Fibroblast of lung (primary cell): ENCODE results near the gene SPINT2. TPM values are rescaled to one million over a fixed set of nuclear protein-coding genes. Genes with fewer than 3 reads are reported as not detected.

ENCODE experiments used
- DNase-seq, 2 donors: peaks; one replicate each; pipeline versions ENCODE4 v3.0.0 to v3.0.0-alpha.2; 2010; ENCODE audit warnings: low read depth in 2 of 2
- H2AFZ ChIP-seq: 2 replicates; pipeline ENCODE4 v1.5.1; 2012; ENCODE audit warnings: low read length, control low read depth, inconsistent platforms
- H3K27ac ChIP-seq: 2 replicates; pipeline ENCODE4 v1.5.1; 2011; ENCODE audit warnings: low read length, control low read depth; ENCODE audit not compliant: insufficient read depth
- H3K27me3 ChIP-seq: 2 replicates; pipeline ENCODE4 v1.5.1; 2011; ENCODE audit warnings: mild to moderate bottlenecking, low read length; ENCODE audit not compliant: control insufficient read depth, insufficient read depth
- H3K36me3 ChIP-seq: 2 replicates; pipeline ENCODE4 v1.5.1; 2011; ENCODE audit warnings: low read length; ENCODE audit not compliant: control insufficient read depth, insufficient read depth
- H3K4me1 ChIP-seq: 2 replicates; pipeline ENCODE4 v1.5.1; 2011; ENCODE audit warnings: low read length; ENCODE audit not compliant: control insufficient read depth, insufficient read depth; ENCODE audit errors: extremely low read depth
- H3K4me2 ChIP-seq: 2 replicates; pipeline ENCODE4 v1.5.1; 2011; ENCODE audit warnings: low read length, control low read depth; ENCODE audit not compliant: insufficient read depth; ENCODE audit errors: extremely low read depth
- H3K4me3 ChIP-seq, 4 experiments: fragments of 200-600 bp in 1 of 4; sonication (generic) in 1 of 4; replicated peaks in 1 of 4; 2 replicates each; pipeline ENCODE4 v1.5.1; 2011 to 2016; ENCODE audit warnings: low read length in 4 of 4, low read depth in 3 of 4, mild to moderate bottlenecking in 3 of 4, control low read depth in 2 of 4, inconsistent platforms in 1 of 4, mixed read lengths in 1 of 4; ENCODE audit not compliant: insufficient read depth in 1 of 4; ENCODE audit errors: control extremely low read depth in 1 of 4
- H3K79me2 ChIP-seq: 2 replicates; pipeline ENCODE4 v1.5.1; 2012; ENCODE audit warnings: mild to moderate bottlenecking, low read length, inconsistent platforms; ENCODE audit not compliant: control insufficient read depth, insufficient read depth
- H3K9ac ChIP-seq: 2 replicates; pipeline ENCODE4 v1.5.1; 2011; ENCODE audit warnings: mild to moderate bottlenecking, low read length, control low read depth; ENCODE audit not compliant: insufficient read depth
- H3K9me3 ChIP-seq: 2 replicates; pipeline ENCODE4 v1.5.1; 2012; ENCODE audit warnings: low read depth, low read length; ENCODE audit not compliant: control insufficient read depth, insufficient read depth
- H4K20me1 ChIP-seq: 2 replicates; pipeline ENCODE4 v1.5.1; 2011; ENCODE audit warnings: low read length; ENCODE audit not compliant: control insufficient read depth, insufficient read depth; ENCODE audit errors: extremely low read depth
- EZH2 ChIP-seq: IDR thresholded peaks from 2 replicates; pipeline ENCODE4 v1.5.1; 2012; ENCODE audit warnings: low read length, control low read depth, mild to moderate bottlenecking; ENCODE audit errors: missing control alignments
- polyA plus RNA-seq, 2 donors: library from polyadenylated mRNA; depleted of rRNA in 1 of 2; stranded (reverse) in 1 of 2; unstranded in 1 of 2; fragments of >200 nt; gene quantifications; 2 replicates each; pipeline ENCODE4 v1.2.1, GENCODE V29; 2011 to 2012; ENCODE audit warnings: missing spikeins in 1 of 2
- total RNA-seq: library from RNA; depleted of rRNA; stranded (reverse); fragments of >200 nt; gene quantifications from 2 replicates; pipeline ENCODE4 v1.2.1, GENCODE V29; 2014
- TF ChIP-seq, protein P1 (sequence below), 2 donors: IDR thresholded peaks in 1 of 2; conservative IDR thresholded peaks in 1 of 2; 1 replicate in 1 of 2; 2 replicates in 1 of 2; pipeline ENCODE4 v1.5.1; 2011 to 2012; ENCODE audit warnings: low read length in 2 of 2, control low read depth in 1 of 2, inconsistent platforms in 1 of 2, low read depth in 1 of 2, mild to moderate bottlenecking in 1 of 2

SPINT2 gene
- total and polyA plus RNA-seq, 2 donors (not counting 1 experiment from before 2014, with no cell fraction given): 4.5 to 4.6 TPM

DNA sequence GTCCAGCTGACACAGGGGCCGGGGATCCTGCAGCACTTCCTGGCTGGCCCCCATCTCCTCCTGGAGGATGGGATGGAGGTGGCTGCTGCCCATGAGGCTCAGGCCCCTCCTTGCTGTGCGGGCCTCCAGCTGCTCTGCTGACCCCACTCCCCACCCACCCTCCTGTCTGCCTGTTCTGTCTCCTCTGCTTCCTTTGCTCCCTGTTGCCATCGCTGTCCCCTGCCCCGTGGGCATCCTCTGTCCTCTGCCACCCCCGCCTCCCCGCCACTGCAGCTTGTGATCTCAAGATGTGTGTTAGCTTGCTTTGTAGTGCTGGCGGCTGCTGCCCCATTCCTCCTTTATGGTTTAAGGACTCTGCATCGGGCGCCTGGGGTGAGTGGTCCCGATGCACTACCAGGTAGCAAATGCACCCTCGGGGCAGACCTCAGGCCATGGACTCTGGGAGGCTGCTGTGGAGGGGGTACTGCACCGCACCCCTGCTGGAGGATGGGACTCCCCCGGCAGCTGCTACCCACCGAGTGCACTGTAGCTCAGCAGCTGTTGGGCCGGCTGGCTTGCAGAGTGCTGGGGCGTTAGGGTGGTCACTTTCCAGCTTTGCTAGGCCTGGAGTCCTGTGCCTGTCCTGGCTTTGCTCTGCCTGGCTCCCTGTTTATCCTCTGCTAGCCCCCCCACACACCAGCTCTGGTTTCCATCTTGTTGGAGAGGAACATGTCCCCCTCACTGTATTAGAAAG, 23.9 kb downstream of the SPINT2 start:
- no peaks in the 10 kb centered on the region for H3K27me3 ChIP-seq
- peaks cover 18% of the 10 kb centered on the region for H3K4me1 ChIP-seq
- H2AFZ ChIP-seq: no peak overlapping the region
- no peak for TF ChIP-seq EZH2
- TF ChIP-seq, protein P1, sequence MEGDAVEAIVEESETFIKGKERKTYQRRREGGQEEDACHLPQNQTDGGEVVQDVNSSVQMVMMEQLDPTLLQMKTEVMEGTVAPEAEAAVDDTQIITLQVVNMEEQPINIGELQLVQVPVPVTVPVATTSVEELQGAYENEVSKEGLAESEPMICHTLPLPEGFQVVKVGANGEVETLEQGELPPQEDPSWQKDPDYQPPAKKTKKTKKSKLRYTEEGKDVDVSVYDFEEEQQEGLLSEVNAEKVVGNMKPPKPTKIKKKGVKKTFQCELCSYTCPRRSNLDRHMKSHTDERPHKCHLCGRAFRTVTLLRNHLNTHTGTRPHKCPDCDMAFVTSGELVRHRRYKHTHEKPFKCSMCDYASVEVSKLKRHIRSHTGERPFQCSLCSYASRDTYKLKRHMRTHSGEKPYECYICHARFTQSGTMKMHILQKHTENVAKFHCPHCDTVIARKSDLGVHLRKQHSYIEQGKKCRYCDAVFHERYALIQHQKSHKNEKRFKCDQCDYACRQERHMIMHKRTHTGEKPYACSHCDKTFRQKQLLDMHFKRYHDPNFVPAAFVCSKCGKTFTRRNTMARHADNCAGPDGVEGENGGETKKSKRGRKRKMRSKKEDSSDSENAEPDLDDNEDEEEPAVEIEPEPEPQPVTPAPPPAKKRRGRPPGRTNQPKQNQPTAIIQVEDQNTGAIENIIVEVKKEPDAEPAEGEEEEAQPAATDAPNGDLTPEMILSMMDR (conservative IDR thresholded peaks at IDR 0.05 in 1 of 2, IDR thresholded peaks at IDR 0.05 in 1 of 2; ENCODE audit: low read depth in 1 of 2, low read length in 2 of 2): no peak
- H3K36me3 ChIP-seq: no peaks in the 10 kb centered on the region
- no peaks in the 10 kb centered on the region for H3K79me2 ChIP-seq
- H3K4me2 ChIP-seq: no peak overlapping the region
- H3K4me3 ChIP-seq: no peak overlapping the region
- no peak overlapping the region for H3K9ac ChIP-seq
- DNase-seq: no peak
- H4K20me1 ChIP-seq: no peaks in the 10 kb centered on the region
- no peak overlapping the region for H3K27ac ChIP-seq
- no peaks in the 10 kb centered on the region for H3K9me3 ChIP-seq

DNA sequence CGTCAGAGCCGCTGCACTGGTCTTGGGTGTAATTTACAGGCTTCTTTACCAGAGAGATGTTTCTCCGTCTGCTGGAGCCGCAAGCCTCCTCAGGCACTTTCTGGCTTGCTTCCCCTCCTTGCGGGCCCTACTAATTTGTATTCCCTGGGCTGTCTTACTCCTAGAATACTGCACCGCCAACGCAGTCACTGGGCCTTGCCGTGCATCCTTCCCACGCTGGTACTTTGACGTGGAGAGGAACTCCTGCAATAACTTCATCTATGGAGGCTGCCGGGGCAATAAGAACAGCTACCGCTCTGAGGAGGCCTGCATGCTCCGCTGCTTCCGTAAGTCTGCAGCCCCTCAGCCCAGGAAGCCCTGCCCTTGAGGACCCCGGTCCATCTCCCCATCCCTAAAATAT, 25.6 kb downstream of the SPINT2 start:
- Histone ChIP-seq H3K9ac (no peak overlapping the region), H3K27me3 (no peaks in the 10 kb centered on the region), H3K9me3 (no peaks in the 10 kb centered on the region), H3K4me3 (no peak overlapping the region), H3K79me2 (no peaks in the 10 kb centered on the region), H2AFZ (no peak overlapping the region), H3K27ac (peak overlapping the region; percentile 18), H3K4me1 (peaks cover 18% of the 10 kb centered on the region), H3K4me2 (no peak overlapping the region), H3K36me3 (no peaks in the 10 kb centered on the region), H4K20me1 (no peaks in the 10 kb centered on the region)
- TF ChIP-seq EZH2: no peak
- TF ChIP-seq, protein P1 (conservative IDR thresholded peaks at IDR 0.05 in 1 of 2, IDR thresholded peaks at IDR 0.05 in 1 of 2; ENCODE audit: low read depth in 1 of 2, low read length in 2 of 2): no peak
- DNase-seq: no peak

DNA sequence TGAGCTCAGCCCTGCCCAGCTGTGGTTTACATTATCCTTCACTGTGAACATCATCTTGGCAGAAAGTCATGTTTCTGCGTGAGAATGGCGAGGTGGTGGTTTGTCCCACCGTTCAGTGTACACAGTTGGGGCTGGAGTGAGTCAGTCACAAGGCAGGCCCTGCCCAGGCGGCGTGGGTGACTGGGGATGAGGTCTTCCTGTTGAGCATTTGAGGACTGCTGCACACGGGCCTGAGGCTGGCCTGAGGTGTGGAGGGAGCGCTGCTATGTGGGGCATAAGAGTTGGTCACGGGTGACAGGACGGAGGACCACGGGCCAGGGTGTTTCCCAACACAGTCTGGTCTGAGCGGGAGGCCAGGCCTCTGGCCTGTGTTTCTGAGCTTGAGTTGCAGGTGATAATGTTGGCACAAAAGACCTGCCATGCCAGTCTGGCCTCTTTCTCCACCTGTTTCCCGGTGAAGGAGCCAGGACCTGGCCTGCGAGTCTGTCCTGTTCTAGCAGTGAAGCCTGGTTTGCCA, 26.3 kb downstream of the SPINT2 start:
- Histone ChIP-seq H3K4me3 (no peak overlapping the region), H3K79me2 (no peaks in the 10 kb centered on the region), H3K4me1 (peaks cover 18% of the 10 kb centered on the region), H3K27ac (peak overlapping the region; percentile 18), H3K9ac (no peak overlapping the region), H4K20me1 (no peaks in the 10 kb centered on the region), H3K9me3 (no peaks in the 10 kb centered on the region), H3K4me2 (no peak overlapping the region), H3K36me3 (no peaks in the 10 kb centered on the region), H2AFZ (no peak overlapping the region), H3K27me3 (no peaks in the 10 kb centered on the region)
- TF ChIP-seq, protein P1 (conservative IDR thresholded peaks at IDR 0.05 in 1 of 2, IDR thresholded peaks at IDR 0.05 in 1 of 2; ENCODE audit: low read depth in 1 of 2, low read length in 2 of 2): no peak
- TF ChIP-seq EZH2: no peak
- peak; percentile 91 for DNase-seq
